Left hindlimb (tissue), 1 donor: Measurements from ENCODE around the gene KCNQ1OT1.

Source experiments
- DNase-seq: peaks from one replicate; pipeline ENCODE4 v3.0.0-alpha.2; 2018

Gene KCNQ1OT1

DNA sequence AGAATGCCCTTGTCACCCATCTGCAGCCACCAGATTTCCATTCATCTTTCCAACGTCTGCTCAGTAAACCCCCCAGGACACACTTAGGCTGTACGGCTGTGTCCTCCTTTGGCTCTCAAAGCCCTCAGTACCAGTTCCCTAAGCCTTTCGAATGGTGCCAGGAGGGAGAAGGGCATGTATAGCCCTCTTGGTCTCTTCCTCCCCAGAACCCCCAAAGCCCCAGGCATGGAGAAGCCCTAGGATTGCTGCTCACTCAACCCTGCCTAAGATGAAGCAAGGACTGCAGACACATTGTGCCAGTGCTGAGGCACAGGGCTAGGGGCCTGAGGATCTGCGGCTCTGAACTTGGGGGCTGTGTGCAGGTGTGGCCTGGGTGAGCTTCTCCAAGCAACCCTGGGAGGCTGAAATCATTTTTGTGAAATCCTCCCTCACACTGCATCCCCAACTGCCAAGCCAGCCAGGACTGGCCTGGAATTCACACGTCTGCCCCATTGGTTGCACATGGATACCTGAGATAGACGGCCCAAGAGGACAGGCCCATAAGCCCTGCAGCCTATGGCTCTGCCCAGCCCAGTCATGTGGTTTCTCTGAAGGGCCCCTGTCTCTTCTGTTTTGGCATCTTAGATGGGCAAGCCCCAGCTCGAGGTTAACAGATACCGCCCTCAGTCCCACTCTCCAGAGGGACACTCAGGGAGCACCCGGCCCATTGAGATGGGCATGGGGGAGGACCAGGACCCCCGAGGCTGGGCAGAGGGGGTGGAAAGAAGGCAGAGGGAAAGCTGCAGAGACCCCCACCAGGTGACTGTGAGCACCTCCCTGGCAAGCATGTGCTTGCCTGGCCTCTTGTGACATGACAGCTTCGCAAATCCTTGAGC is 34.0 kb downstream of the KCNQ1OT1 start:
- DNase-seq, result peak; percentile 30

DNA sequence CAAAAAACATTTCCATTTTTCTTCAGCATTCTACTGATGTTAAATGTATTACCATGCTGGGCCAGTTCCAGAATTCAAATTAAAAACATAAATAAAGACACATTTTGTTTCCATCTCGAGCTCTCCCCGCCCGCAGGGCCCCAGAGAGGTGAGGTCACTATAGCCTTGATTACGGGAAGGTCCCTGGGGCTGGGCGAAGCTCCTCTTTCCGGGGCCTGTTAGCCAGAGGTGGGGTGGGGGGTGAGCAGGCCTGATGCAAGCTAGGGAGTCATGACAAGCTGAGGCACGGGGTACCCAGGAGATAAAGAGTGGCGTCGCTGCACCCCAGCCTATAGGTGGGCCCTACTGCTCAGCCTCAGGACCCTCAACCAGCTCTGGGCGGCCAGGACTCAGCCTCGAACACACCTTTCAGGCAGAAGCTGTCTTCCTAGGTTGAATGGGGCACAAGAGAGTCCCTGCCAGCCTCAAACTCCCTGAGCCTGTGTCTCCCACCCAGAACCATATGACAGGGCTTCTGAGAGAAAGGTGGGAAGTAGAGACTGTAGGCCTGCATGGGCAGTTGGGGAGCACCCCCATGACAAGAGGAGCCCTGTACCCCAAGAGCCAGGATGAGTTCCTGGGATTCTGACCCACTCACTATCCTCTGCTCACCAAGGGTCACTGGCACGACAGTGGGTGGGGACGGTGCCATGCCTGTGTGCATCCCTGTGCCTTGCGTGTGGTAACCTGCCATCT is 34.8 kb downstream of the KCNQ1OT1 start:
- peak; percentile 58 for DNase-seq

DNA sequence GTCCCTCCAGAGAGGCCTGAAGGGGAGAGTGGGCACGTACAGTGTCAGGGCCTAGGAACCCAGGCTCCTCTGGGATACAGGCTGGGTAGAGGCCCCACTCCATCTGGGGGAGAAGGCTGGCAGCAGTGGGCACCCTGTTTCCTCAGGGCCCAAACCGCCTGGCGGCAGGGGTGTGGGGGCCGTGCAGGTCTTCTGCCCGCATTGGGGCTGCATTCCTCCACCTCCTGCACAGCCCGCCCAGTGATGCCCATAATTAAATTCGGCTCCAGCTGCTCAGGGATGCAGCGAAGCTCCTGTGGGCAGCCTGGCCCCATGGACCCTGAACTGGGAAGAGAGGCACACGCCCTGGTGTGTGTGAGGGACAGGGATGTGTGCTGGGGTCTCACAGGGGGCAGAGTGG is 35.4 kb downstream of the KCNQ1OT1 start:
- no peak for DNase-seq

DNA sequence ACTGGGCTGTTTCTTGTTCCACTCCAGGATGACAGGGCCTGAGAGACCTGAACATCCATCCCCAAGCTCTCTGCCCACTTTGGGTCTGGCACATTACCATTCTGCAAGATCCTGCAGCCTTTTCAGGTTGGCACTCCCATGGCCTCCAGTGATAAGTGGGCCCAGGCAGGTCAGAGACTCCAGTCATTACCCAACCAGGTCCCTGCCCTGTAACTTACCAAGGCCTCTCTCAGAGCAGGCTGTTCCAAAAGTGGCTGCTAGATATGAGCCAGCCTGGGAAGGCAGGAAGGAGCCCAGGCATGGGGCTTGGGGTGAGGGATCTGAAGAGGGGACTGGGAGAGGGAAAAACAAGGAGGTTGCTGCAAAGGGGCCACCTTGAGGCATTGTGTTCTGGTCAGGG is 35.9 kb downstream of the KCNQ1OT1 start:
- DNase-seq, result no peak

DNA sequence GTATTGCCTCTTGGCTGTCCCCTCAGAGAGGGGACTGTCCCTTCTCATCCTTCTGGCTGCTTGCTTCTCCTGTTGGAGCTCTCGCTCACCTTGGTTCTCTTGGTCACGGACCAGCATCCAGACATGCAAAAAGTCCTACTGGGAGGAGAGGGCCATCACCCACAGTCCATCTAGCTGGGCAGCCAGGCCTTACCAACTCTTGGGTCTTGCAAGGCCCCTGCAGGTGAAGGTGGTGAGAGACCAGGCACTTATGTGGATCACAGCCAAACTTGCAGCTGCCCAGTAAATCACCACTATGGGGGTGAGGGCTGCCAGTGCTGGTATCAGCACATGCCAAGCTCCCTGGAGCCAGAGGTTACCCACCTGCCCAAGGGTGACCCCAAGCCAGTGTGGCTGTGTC is 36.3 kb downstream of the KCNQ1OT1 start:
- DNase-seq, result no peak

DNA sequence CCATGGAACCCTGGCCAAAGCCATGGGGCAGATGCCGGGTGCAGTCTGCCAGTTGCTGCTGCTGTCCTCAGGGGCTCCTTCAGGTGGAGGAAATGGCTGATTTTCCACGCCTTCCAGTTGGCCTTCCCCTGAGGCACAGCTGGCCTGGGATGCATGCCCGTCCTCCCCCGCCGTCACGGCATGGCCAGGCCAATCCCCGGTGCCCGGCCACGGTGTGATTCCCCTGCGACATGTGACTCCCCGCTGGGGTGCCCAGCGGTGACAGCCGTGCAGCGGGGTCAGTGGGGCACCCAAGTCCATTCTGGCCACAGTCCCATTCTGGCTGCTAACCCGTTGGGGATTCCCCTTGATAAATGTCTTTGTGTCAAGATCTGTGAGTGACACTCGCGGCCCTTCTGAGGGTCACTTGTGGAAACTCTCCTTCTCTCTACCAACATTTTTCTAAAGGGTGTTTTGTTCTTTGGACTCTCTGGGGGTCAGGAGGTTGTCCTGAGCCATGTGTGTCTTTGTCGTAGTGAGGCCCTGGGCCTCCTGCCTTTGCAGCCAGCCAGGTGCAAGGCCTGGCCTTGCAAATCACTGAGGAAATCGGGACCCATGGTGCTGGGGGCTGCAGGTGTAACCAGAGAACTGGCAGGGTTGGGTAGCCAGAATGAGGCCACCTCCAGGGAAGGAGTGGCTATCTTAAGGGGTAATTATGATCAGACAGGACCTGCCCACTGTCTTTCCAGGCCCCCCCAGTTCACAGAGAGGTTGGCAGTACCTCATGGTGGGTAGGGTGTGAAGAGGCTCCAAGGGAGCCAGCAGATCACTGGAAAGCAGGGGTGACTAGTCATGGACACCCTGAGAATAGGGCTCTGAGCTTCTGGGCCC is 37.1 kb downstream of the KCNQ1OT1 start:
- no peak for DNase-seq

DNA sequence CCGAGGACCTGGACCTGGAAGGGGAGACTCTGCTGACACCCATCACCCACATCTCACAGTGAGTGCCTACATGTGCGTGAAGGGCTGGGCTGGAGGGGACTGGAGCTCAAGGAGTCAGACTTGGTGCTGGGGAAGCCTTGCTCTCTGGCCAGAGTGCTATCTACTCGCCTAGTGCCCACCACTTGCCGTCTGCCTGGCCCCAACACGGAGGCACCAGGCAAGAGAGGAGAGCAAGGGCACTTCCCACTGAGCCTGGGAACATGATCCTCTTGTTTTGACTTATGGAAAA is 37.8 kb downstream of the KCNQ1OT1 start:
- DNase-seq, result no peak

DNA sequence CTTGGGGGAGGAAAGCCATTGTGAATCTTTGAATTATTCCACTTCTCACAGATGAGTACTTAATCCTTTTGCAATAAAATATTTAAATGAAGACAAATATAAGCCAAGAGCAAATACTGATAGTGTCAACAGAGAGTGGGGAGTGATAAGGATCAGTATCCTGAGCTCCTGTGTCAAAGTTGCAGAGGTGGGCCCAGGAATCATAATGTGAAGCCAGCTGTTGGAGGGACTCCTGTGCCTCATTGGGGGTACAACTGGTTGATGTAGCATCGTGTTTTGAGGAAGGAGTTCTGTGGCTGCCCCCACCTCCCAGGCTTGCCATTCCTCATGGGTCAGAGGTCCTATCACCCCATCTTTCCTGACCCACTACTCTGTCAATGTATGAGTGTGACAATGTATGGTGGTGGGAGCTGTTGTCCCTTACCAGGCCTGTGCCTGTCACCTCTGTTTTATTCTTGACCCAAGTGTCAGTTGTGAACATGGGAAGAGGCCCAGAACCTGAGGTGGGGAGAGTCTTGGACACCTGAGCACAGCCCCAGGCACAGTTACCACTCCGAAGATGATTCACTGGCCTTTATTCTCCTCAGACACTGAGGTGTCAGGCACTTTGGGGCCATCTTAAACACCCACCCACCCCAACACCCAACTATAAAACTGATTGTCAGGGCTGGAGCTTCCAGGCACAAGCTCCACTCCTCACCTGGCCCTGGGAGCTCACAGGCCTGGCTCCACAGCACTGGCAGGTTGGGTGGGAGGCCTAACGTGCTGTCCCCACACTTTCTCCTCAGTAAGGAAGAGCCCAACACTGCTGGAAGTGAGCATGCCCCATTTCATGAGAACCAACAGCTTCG is 38.4 kb downstream of the KCNQ1OT1 start:
- DNase-seq, result no peak

DNA sequence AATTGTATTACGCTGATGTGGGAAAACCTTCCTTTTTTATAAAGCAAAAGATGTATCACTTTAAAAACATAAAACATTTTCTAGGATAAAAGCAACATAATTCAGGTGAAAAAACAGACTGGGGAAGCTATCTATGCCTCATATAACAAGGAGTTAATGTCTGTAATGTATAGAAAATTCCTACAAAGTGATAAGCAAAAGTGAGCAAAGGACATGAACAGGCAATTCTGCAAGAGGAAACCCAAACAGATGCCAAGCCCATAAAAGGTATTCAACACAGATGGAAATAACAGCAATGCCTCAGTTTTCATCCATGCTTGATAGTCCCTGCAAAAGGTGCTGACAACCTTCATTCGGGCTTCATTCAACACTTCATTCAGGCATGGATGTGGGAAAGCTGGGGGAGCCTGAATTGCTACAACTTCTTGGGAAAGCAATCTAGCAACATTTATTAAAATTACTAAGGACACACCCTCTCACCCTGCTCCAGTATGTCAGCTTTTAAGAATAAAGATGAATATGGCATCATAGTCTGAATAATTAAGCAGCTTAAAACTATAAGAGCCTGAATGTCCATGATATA is 39.3 kb downstream of the KCNQ1OT1 start:
- no peak for DNase-seq

DNA sequence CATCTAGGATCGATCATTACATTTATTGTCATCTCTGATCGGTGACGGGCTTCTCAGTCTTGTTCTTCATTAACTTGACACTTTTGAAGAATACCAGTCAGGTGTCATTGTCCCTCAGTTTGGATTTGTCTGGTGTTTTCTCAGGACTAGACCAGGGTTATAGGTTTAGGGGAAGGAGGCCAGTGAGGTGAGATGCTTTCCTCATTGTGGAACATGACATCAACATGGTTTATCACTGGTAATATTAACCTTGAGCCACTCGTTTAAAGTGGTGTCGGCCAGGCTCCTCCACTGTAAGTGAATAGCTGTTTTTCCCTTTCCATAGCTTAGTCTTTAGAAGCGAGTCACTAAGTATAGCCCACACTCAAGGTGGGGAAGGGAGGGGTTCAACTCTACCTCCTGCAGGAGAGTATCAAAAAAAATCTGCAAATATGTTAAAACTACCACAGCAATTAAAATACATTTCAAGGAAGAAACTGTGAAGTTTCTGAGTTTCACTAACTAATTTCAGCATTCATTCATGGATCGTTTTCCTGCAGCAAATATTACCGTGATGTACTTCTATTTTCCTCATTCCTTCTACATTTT is 42.0 kb downstream of the KCNQ1OT1 start:
- DNase-seq, result no peak

DNA sequence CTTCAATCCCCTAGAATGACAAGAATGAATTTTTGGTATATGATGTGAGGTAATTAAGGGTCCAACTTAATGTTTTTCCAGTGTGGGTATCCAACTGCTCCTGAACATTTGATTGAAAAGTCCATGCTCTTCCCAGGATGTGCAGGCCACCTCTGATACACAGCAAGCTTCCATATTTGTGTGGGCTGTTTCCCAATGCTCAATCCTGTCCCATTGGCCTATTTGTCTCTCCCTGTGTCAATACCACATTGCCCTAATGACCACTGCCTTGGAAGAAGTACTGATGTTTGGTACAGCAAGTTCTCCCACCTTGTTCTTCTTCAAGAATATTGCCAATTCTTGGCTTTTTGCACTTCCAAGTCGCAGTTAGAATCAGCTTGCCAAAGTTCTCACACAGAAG is 42.9 kb downstream of the KCNQ1OT1 start:
- no peak for DNase-seq

DNA sequence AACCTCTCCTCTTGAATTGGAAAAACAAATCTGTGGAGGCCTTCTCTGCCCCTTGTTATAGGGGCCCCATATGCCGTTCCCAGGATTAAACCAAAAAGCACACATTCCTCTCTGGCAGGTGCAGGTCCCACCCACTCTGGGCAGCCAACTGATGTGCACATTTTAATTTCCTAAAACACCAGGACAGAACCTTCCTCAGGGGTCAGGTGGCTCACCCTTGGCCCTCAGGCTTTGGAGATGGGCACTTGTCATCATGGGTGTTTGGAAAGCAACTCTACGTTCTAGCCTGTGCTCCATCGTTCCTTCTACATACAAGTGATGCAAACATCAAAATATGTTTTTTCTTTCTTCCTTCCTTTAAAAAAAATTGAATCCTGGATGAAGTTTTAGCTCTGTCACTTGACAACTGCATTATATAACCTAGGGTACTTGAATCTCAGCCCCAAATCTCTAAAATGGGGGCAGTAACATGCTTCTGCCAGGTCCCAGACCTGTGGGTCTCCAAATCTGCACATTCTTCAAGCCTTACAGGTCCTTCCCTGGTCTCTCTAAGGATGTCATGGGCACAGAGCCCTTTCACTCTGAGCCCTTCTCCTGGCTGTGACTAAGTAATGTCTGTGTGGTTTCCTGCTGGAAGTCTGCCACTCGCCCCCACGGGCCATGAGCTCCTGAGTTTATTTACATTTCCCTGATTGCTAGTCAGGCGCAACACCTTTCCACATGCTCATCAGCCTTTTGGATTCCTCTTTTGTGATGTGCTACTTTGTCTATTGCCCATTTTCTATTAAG is 43.8 kb downstream of the KCNQ1OT1 start:
- DNase-seq, result no peak

DNA sequence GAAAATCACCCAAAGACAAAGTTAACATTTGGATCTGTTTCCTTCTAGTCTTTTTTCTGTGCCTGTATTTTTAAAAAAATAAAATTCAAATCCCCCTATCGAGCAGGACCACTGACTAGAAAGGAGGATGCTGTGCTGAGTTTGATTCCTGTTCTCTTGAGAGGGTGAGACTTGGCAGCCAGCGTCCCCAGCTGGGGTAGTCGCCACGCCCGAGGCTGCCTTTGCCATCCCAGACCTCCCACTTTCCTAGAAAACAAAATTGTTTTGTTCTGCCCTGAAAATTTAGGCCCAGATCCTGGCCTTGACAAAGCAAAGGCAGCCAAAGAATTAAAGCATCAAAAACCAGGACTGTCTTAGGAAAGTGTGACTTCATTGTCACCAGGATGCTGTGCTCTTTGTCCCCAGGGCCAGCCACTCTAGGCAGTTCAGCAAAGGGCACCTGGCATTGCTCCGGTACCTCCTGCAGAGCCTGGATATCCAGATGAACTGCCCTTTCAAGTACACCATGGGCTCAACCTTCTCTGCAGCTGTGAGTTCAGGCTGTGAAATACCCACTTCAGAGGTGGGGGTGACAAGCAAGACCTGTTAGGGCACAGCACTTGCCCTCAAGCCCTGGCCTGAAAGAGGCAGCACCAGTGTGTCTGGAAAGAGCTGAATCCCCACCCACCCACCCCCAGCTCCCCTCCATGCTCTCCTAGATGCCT is 44.6 kb downstream of the KCNQ1OT1 start:
- DNase-seq, result no peak

DNA sequence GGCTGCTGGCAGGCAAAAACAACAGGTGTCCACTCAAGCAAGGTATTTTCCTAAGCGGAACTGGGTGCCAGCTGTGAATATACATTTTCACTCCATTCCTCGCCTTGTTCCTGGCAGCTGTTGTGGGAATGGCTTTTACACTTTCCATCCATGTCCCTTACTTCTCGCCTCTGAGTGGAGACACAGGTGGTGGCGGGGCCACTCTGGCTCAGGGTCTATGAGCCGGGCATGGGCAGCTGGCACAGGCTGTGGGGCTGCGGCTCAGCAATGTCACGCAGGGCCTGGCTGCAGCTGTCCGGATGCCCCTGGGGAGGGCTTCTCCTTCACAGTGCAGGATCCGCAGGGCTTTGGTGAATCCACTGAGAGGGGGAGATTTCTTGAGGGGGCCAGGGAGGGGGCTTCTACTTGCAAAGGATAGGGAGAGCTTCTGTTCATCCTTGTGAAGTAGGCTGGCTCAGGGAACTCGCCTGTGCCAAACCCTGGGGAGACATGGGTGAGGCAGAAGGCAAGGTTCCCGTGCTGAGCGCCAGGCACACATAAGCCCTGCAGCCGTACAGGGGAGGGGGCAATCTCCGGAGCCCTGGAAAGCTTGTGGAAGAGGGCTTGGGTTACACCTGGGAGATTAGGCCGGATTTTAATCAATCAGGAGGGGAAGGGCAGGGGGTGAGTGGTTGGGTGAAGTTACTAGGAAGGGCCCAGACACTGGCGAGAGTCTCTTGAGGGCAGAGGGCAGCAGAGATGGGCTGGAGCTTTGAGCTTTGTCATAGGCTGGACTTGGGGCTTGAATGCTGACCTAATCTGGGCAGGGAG is 45.7 kb downstream of the KCNQ1OT1 start:
- peak; percentile 78 for DNase-seq

DNA sequence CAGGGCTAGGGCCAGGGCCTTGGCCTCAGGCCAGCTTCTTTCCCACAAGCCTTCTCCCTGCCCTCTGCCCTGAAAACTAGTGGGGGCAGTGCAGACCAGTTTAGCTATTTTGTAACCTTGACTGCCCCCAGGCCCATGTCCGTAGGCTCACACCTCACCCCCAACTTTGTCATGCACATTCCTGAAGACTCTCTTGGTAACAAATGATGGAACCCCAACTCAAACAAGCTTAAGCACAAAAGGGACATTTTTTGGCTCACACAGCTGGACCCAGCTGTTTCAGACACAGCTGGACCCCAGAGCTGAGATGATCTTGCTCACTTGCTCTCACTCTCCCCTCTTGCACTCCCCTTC is 46.6 kb downstream of the KCNQ1OT1 start:
- DNase-seq, result no peak

DNA sequence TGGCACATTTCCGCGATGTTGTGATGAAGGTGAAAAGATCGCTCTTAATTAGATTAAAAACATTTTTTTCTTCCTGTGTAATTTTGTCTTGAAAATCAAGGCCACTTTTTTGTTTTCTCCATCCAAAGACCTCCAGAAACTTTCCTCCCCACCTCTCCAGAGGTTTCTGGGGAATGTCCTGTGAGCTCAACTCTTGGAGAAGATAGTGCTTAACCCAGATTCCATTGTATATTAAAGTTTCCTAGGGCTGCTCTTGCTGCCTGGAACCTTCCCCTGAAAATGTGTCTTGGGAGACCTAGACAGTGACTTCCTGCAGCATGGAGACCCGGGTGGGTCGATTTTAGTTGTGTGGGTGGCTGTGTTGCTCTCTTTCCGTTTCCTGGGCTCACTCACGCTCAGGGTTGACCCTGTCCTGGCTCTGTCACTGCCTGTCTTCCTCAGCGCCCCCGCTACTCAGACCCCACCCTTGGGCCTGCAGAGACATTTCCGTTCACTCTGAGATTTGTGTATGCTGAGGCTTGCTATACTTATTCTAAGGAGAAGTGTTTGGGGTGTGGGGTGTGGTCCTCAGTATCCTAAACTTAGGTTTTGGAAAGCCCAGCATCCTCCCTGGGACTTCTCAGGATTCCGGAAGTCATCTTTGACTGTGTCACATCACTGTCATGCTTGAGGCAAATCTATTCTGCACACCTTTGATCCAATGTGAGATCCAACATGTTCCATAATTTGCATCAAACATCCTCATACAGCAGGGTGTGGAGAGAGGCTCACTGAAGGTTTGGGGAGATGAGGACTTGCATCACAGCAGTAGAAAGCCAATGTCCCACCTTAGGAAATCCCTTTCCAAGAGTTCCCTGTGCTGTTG is 47.2 kb downstream of the KCNQ1OT1 start:
- DNase-seq, result peak; percentile 17

DNA sequence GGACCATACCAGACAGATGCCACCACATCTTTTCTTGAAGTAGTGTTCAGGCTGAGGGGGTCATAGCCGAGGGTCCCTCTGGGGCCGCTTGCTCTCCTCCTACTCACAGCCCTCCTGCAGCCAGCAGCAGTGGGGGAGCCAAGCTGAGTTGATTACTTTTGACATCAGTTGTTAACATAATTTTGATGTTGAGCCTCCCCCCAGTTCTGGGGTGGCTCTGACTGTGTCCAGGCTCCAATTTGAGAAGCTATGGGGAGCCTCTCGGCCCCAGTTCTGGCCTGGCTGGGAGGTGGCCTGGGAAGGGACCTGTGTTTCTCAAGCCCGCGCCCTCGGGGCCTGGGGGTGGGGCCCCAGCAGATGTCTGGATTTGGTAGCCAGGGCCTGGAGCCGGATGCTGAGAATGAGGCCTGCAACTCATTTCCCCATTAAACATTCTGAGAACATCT is 47.9 kb downstream of the KCNQ1OT1 start:
- DNase-seq, result peak; percentile 61

DNA sequence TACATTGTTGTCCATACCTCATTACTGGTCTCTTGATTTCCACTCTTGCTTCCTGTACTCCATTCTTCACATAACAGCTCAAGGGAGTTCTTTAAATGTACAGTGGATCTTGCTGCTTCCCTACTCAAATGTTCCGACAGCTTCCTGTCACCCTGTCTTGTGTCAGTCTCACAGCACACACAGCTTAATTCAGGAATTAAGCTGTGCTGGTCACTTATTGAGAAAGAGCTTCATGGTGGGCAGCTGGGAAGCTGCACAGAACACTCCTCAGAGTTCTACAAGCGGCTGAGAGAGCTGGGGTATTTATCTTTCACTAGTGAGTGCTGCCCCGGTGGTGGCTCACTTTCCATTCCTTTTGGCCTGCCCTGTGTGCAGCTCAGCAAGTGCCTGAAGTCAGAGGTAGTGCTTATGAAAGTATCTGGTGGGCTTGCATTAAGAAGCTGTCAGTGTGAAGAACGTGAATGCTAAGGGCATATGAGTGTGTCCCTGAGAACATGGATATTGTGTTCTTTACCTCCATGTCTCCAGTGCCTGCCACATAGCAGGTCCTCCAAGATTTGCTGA is 48.7 kb downstream of the KCNQ1OT1 start:
- no peak for DNase-seq
